Fibroblast of the aortic adventitia (primary cell): ENCODE data around the gene PTMA. TPM values are rescaled to one million over a fixed set of nuclear protein-coding genes. Genes with fewer than 3 reads are reported as not detected.

Experiments used
- DNase-seq: peaks from one replicate; pipeline ENCODE4 v3.0.0-alpha.2; 2010; ENCODE audit warnings: low read depth
- H3K4me3 ChIP-seq: 2 replicates; pipeline ENCODE4 v1.5.1; 2011; ENCODE audit warnings: low read depth, mild to moderate bottlenecking, control low read depth, low read length, moderate library complexity
- CTCF ChIP-seq: IDR thresholded peaks from 2 replicates; pipeline ENCODE4 v1.5.1; 2011; ENCODE audit warnings: mild to moderate bottlenecking, low read length, control low read depth, inconsistent platforms; ENCODE audit not compliant: insufficient read depth
- total RNA-seq: library from RNA; depleted of rRNA; stranded (reverse); fragments of >200 nt; gene quantifications from 2 replicates; pipeline ENCODE4 v1.2.3, GENCODE V29; 2012; ENCODE audit warnings: low replicate concordance

Gene PTMA
- total RNA-seq, 1 donor = 893 TPM

- peak; percentile 71 for TF ChIP-seq CTCF
- peak; percentile 46 for DNase-seq
These were observed 6.5 kb downstream of the PTMA start for GRCh38 chr2:231714639-231715498.

GRCh38 chr2:231715499-231715837, 7.1 kb downstream of the PTMA start:
- no peak overlapping the region for H3K4me3 ChIP-seq
- TF ChIP-seq CTCF = no peak
- no peak for DNase-seq

More at GRCh38 chr2:231714639-231715498, 6.5 kb downstream of the PTMA start:
- no peak overlapping the region for H3K4me3 ChIP-seq

- no peak for TF ChIP-seq CTCF
- H3K4me3 ChIP-seq = no peak overlapping the region
- DNase-seq = peak; percentile 58
These were observed 7.8 kb downstream of the PTMA start for GRCh38 chr2:231715988-231716616.

GRCh38 chr2:231716666-231717280, 8.4 kb downstream of the PTMA start:
- DNase-seq = peak; percentile 62
- no peak for TF ChIP-seq CTCF
- H3K4me3 ChIP-seq = no peak overlapping the region

- no peak overlapping the region for H3K4me3 ChIP-seq
- no peak for TF ChIP-seq CTCF
- no peak for DNase-seq
These were observed 9.2 kb downstream of the PTMA start for GRCh38 chr2:231717281-231718171.

- no peak overlapping the region for H3K4me3 ChIP-seq
- DNase-seq = no peak
- TF ChIP-seq CTCF = no peak
These were observed 10.5 kb downstream of the PTMA start for GRCh38 chr2:231718799-231719198.
